Right lobe of liver (tissue), 6 donors: ENCODE measurements around the gene ATP1B1. TPM values are rescaled to one million over a fixed set of nuclear protein-coding genes. Genes with fewer than 3 reads are reported as not detected.
A peak's percentile ranks its signal among the peaks of the same experiment; 100 is the strongest.

ENCODE experiments used
- ATAC-seq, 4 donors: fragments of 200-7000 bp; cut with Tn5 transposase; one replicate each; pipeline ENCODE4 v1.9.1; 2020; ENCODE audit warnings: mild to moderate bottlenecking in 4 of 4, moderate library complexity in 4 of 4
- DNase-seq, 3 donors: peaks; one replicate each; pipeline ENCODE4 v3.0.0-alpha.2; 2020
- H3K27ac ChIP-seq, 3 donors: fragments of 200-600 bp; one replicate each; pipeline ENCODE4 v1.8.0; 2022
- H3K27me3 ChIP-seq, 2 donors: fragments of 200-600 bp; one replicate each; pipeline ENCODE4 v1.8.0; 2022
- H3K36me3 ChIP-seq, 4 donors: fragments of 200-600 bp; sonication (generic) in 1 of 4; one replicate each; pipeline versions ENCODE4 v1.5.1 to v1.8.0; 2017 to 2022; ENCODE audit warnings: control low read depth in 1 of 4
- H3K4me1 ChIP-seq, 4 donors: fragments of 200-600 bp; sonication (generic) in 1 of 4; one replicate each; pipeline versions ENCODE4 v1.5.1 to v1.8.0; 2017 to 2022; ENCODE audit warnings: control low read depth in 1 of 4
- H3K4me3 ChIP-seq, 3 donors: fragments of 200-600 bp; one replicate each; pipeline ENCODE4 v1.8.0; 2022
- H3K9me3 ChIP-seq, 4 donors: fragments of 200-600 bp; sonication (generic) in 1 of 4; one replicate each; pipeline versions ENCODE4 v1.5.1 to v1.8.0; 2017 to 2022; ENCODE audit warnings: control low read depth in 1 of 4
- POLR2A ChIP-seq: fragments of 450-650 bp; IDR thresholded peaks from one replicate; pipeline ENCODE4 v1.6.1; 2017; ENCODE audit warnings: antibody characterized with exemption, mild to moderate bottlenecking
- WGBS: methylation state at CpG from one replicate; pipeline ENCODE4 v1.1.6; 2018; ENCODE audit warnings: low coverage, low lambda C conversion rate; ENCODE audit not compliant: insufficient coverage; ENCODE audit errors: missing lambda C conversion rate; 5-methylcytosine and 5-hydroxymethylcytosine counted together
- intact Hi-C, 2 donors: fragments of 100-400 bp; cut with DNase I; formaldehyde crosslinking; loops; one replicate each; pipeline versions ENCODE4 v1.11.2 to v1.14.1; 2022
- total RNA-seq, 6 experiments: library from RNA; depleted of rRNA in 2 of 6; stranded (reverse); fragments of >200 nt in 2 of 6; fragmentation: NEBNext Ultra II Directional in 3 of 6; extraction: Animal tissue kit (Norgen Biotek cat#: 25700) in 3 of 6; gene quantifications; one replicate each; pipeline versions ENCODE4 v1.1.0 to v1.2.4, GENCODE V29; 2016 to 2023
- TF ChIP-seq, protein P1 (sequence below), 4 donors: fragments of 200-600 bp in 3 of 4; fragments of 450-650 bp in 1 of 4; IDR thresholded peaks; one replicate each; pipeline versions ENCODE4 v1.5.1 to v1.8.0; 2016 to 2022; ENCODE audit warnings: antibody characterized with exemption in 4 of 4, mild to moderate bottlenecking in 2 of 4
- donor health status: DM: no; HTN: yes; CAD: no.
- donor health status: DM: no; HTN: no; CAD: no.
- donor health status: DM: no; HTN: no; CAD: no.
- donor health status: DM: no; HTN: yes; CAD: no.
- donor health status: DM: no; HTN: yes; CAD: no.

The ATP1B1 gene
- total RNA-seq, 6 experiments from 2014 or later: 69.6 to 99.5 (median 78.5) TPM

DNA sequence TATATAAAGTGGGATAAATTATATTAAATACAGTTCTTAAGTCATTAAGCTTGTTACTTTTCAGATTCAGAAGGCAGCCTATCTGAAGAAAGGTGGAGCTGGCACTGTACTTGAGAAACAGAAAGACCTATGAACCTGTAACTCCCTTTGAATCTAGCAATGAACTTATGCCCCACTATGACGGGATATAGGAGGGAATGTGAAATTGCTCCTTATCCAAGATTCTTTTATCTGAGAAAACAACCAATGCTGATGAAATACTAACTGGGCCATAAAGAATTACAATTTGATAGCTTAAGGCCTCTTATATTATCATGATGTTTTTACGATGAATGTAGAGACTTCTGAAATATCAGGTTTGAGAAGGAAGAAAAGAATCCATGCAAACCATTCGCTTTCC, 50.1 kb downstream of the ATP1B1 start:
- TF ChIP-seq, protein P1, sequence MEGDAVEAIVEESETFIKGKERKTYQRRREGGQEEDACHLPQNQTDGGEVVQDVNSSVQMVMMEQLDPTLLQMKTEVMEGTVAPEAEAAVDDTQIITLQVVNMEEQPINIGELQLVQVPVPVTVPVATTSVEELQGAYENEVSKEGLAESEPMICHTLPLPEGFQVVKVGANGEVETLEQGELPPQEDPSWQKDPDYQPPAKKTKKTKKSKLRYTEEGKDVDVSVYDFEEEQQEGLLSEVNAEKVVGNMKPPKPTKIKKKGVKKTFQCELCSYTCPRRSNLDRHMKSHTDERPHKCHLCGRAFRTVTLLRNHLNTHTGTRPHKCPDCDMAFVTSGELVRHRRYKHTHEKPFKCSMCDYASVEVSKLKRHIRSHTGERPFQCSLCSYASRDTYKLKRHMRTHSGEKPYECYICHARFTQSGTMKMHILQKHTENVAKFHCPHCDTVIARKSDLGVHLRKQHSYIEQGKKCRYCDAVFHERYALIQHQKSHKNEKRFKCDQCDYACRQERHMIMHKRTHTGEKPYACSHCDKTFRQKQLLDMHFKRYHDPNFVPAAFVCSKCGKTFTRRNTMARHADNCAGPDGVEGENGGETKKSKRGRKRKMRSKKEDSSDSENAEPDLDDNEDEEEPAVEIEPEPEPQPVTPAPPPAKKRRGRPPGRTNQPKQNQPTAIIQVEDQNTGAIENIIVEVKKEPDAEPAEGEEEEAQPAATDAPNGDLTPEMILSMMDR (IDR thresholded peaks at IDR 0.05): no peak
- TF ChIP-seq POLR2A: no peak
- Histone ChIP-seq H3K27me3 (no peaks in the 10 kb centered on the region), H3K27ac (no peak overlapping the region), H3K4me1 (peaks cover 0 to 21% (median 3%) of the 10 kb centered on the region in 4 donors), H3K36me3 (no peaks in the 10 kb centered on the region), H3K9me3 (no peaks in the 10 kb centered on the region), H3K4me3 (no peak overlapping the region)
- WGBS: 74% methylated on average over 3 of the region's 3 CpGs
- peak in 2 of 4 donors; percentile 58 to 66 for ATAC-seq
- no peak for DNase-seq
- intact Hi-C loops: no loop called here

DNA sequence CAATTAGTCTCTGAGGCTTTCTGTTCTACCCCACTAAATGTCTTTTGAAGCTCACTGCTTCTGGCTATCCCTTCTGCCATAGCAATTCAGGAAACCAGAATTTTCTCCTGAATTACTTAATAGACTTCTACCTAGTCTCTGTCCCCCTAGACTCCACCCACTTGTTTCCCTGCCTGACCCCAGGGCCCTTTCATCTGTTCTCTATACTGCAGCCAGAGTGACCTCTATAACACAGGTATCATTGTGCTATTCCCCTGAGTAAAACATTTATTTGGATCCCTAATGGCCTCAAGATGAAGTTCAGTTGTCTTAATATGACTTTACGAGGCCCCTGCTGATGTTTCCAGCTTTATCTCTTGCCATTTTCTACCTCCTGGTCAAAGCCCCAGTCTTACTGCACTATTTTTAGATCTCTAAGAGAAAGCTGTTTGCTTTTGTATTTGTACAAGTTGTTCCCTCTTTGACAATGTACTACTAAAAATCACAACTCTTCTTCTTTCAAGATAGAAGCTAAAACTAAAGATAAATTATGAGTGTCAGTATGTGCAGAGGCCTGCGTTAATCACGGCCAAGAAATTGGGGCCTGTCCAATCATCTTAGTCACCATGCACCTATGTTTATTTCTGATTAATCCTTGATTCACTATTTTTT, 54.5 kb downstream of the ATP1B1 start:
- DNase-seq (no peak), ATAC-seq (peak; percentile 50 to 87 (median 76))
- Histone ChIP-seq H3K4me1 (peaks cover 0 to 22% (median 3%) of the 10 kb centered on the region in 4 donors), H3K27me3 (no peaks in the 10 kb centered on the region), H3K4me3 (no peak overlapping the region), H3K36me3 (no peaks in the 10 kb centered on the region), H3K9me3 (no peaks in the 10 kb centered on the region), H3K27ac (peak overlapping the region in 2 of 3 donors; percentile 24 to 52)
- intact Hi-C loops: no loop called here
- TF ChIP-seq, protein P1 (IDR thresholded peaks at IDR 0.05): no peak
- no peak for TF ChIP-seq POLR2A
- 56% methylated on average over 3 of the region's 3 CpGs for WGBS

DNA sequence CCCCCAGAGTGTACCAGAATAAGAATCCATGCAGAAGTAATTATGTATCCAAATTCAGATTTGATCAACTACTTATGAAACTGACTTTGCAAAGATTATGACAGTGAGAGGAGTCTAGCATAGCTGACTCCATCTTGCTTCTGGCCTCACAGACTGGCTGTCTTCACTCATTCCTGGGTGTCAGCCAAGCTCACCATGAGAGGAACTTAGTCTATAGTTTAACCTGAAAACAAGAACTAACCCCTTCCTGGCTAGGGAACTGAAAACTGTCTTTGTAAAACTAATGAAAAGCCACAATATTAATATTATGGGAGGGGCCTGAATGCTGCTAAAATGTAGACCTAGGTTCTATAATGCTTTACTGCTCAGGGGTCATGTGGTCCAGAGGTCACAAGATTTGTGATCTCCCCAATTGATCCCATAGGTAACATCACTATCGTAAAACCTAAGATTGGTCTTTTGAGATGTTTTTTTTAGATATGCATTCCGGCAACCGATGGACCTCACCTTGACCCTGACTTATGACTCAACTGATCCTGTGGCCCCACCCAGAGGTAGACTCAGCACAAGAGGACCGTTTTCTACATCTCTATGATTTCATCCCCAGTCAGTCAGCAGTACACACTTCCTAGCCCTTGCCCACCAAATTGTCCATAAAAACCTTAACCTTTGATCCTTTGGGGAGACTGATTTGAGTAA, 55.2 kb downstream of the ATP1B1 start:
- H3K4me3 ChIP-seq: no peak overlapping the region
- H3K27ac ChIP-seq: peak overlapping the region in 2 of 3 donors; percentile 24 to 52
- peaks cover 0 to 15% (median 3%) of the 10 kb centered on the region in 4 donors for H3K4me1 ChIP-seq
- 79% methylated on average over 4 of the region's 4 CpGs for WGBS
- intact Hi-C loops: no loop called here
- DNase-seq (no peak), ATAC-seq (peak; percentile 24 to 75 (median 42))
- TF ChIP-seq, protein P1 (IDR thresholded peaks at IDR 0.05): no peak
- no peak for TF ChIP-seq POLR2A
- H3K9me3 ChIP-seq: no peaks in the 10 kb centered on the region
- no peaks in the 10 kb centered on the region for H3K36me3 ChIP-seq
- no peaks in the 10 kb centered on the region for H3K27me3 ChIP-seq

DNA sequence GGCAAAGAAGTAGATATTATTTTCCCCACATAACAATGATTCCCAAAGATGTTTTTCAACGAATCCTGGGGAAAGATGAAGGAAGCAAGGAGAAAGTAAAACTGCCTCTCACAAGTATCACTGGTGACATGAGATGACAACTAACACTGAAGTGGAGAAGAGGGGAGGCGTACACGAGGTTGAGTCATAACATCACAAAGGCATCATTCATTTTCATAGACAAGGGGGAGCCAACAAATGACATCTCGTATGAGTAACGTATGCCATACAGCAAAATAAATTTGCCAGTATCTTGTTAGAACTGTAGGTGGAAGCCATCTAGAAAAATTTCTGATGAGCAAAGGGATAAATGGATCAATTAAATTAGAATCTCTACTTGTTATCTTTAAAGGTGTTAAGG, 56.6 kb downstream of the ATP1B1 start:
- peaks cover 0 to 13% (median 3%) of the 10 kb centered on the region in 4 donors for H3K4me1 ChIP-seq
- 83% methylated on average over 5 of the region's 5 CpGs for WGBS
- no peaks in the 10 kb centered on the region for H3K27me3 ChIP-seq
- DNase-seq (no peak), ATAC-seq (no peak)
- TF ChIP-seq, protein P1 (IDR thresholded peaks at IDR 0.05): no peak
- TF ChIP-seq POLR2A: no peak
- H3K36me3 ChIP-seq: no peaks in the 10 kb centered on the region
- no peak overlapping the region for H3K4me3 ChIP-seq
- no peaks in the 10 kb centered on the region for H3K9me3 ChIP-seq
- intact Hi-C loops: no loop called here
- H3K27ac ChIP-seq: no peak overlapping the region
